Measurements from ENCODE around the gene FBXO2. TPM values are rescaled to one million over a fixed set of nuclear protein-coding genes. Genes with fewer than 3 reads are reported as not detected.

The FBXO2 gene
- total RNA-seq, 1 experiment from 2014 or later = not detected

GRCh38 chr1:11649237-11649623 lies 5.0 kb downstream of the FBXO2 start:
- H3K27me3 ChIP-seq (replicated peaks; ENCODE audit: insufficient read depth, low read depth, low read length, poor library complexity) = no peaks in the 10 kb centered on the region
- CTCF ChIA-PET = interaction anchor here (1.6 kb wide), 1 partner anchor 15 kb away, joined by 23 read pairs; the partner anchor contains the start of gene FBXO6
- H3K4me3 ChIP-seq (ENCODE audit: low read depth, low read length, poor library complexity, severe bottlenecking) = no peak overlapping the region
- DNase-seq (ENCODE audit: low spot score) = no peak
- peaks cover 15% of the 10 kb centered on the region for H3K4me1 ChIP-seq (ENCODE audit: insufficient read depth, low read length, poor library complexity, severe bottlenecking)
- POLR2A ChIA-PET (ENCODE audit: low non-redundant PET) = no interaction called here
- H3K27ac ChIP-seq (ENCODE audit: low read depth, low read length, poor library complexity, severe bottlenecking) = no peak overlapping the region
- TF ChIP-seq CTCF (conservative IDR thresholded peaks at IDR 0.05; ENCODE audit: low read depth, low read length) (no peak), EZH2 (IDR thresholded peaks at IDR 0.05; ENCODE audit: borderline replicate concordance, low read depth, low read length, poor library complexity, severe bottlenecking) (no peak)
- intact Hi-C loops (cut with micrococcal nuclease; ENCODE audit: unreplicated experiment) = no loop called here
- no peaks in the 10 kb centered on the region for H3K9me3 ChIP-seq (ENCODE audit: low read depth, low read length, poor library complexity, severe bottlenecking)
- H3K36me3 ChIP-seq (ENCODE audit: insufficient read depth, low read length, poor library complexity, severe bottlenecking) = no peaks in the 10 kb centered on the region
- BruUV-seq (replicated peaks) = no TSS peak

- ChIA-PET CTCF (interaction anchor here (1.9 kb wide), 1 partner anchor 71 kb away, joined by 5 read pairs; no protein-coding TSS in a partner anchor), POLR2A (ENCODE audit: low non-redundant PET) (no interaction called here)
- intact Hi-C loops (cut with micrococcal nuclease; ENCODE audit: unreplicated experiment) = no loop called here
- DNase-seq (ENCODE audit: low spot score) = no peak
- Histone ChIP-seq H3K9me3 (ENCODE audit: low read depth, low read length, poor library complexity, severe bottlenecking) (no peaks in the 10 kb centered on the region), H3K4me1 (ENCODE audit: insufficient read depth, low read length, poor library complexity, severe bottlenecking) (peaks cover 15% of the 10 kb centered on the region), H3K27ac (ENCODE audit: low read depth, low read length, poor library complexity, severe bottlenecking) (no peak overlapping the region), H3K36me3 (ENCODE audit: insufficient read depth, low read length, poor library complexity, severe bottlenecking) (no peaks in the 10 kb centered on the region), H3K4me3 (ENCODE audit: low read depth, low read length, poor library complexity, severe bottlenecking) (no peak overlapping the region), H3K27me3 (replicated peaks; ENCODE audit: insufficient read depth, low read depth, low read length, poor library complexity) (no peaks in the 10 kb centered on the region)
- no TSS peak for BruUV-seq (replicated peaks)
- TF ChIP-seq EZH2 (IDR thresholded peaks at IDR 0.05; ENCODE audit: borderline replicate concordance, low read depth, low read length, poor library complexity, severe bottlenecking) (no peak), CTCF (conservative IDR thresholded peaks at IDR 0.05; ENCODE audit: low read depth, low read length) (no peak)
These were observed 5.5 kb downstream of the FBXO2 start for GRCh38 chr1:11648732-11649158.

- TF ChIP-seq CTCF (conservative IDR thresholded peaks at IDR 0.05; ENCODE audit: low read depth, low read length) (no peak), EZH2 (IDR thresholded peaks at IDR 0.05; ENCODE audit: borderline replicate concordance, low read depth, low read length, poor library complexity, severe bottlenecking) (no peak)
- Histone ChIP-seq H3K4me1 (ENCODE audit: insufficient read depth, low read length, poor library complexity, severe bottlenecking) (peaks cover 15% of the 10 kb centered on the region), H3K27ac (ENCODE audit: low read depth, low read length, poor library complexity, severe bottlenecking) (no peak overlapping the region), H3K27me3 (replicated peaks; ENCODE audit: insufficient read depth, low read depth, low read length, poor library complexity) (no peaks in the 10 kb centered on the region), H3K36me3 (ENCODE audit: insufficient read depth, low read length, poor library complexity, severe bottlenecking) (no peaks in the 10 kb centered on the region), H3K4me3 (ENCODE audit: low read depth, low read length, poor library complexity, severe bottlenecking) (no peak overlapping the region), H3K9me3 (ENCODE audit: low read depth, low read length, poor library complexity, severe bottlenecking) (no peaks in the 10 kb centered on the region)
- POLR2A ChIA-PET (ENCODE audit: low non-redundant PET) = no interaction called here
- no peak for DNase-seq (ENCODE audit: low spot score)
- no TSS peak for BruUV-seq (replicated peaks)
- intact Hi-C loops (cut with micrococcal nuclease; ENCODE audit: unreplicated experiment) = no loop called here
- CTCF ChIA-PET = interaction anchor here (1.9 kb wide), 1 partner anchor 72 kb away, joined by 5 read pairs; no protein-coding TSS in a partner anchor
These were observed 6.2 kb downstream of the FBXO2 start for GRCh38 chr1:11648039-11648438.
